GM19240 (cell line): Measurements from ENCODE around the gene RBMS3.
"Not testable (repeated sequence)": the region's sequence is repeated elsewhere in the genome, so short reads cannot be mapped to it uniquely, and the experiment has no call there.

Experiments used
- DNase-seq: peaks from one replicate; pipeline ENCODE4 v3.0.0; 2011; ENCODE audit warnings: low spot score; ENCODE audit not compliant: insufficient read length

The RBMS3 gene

GRCh38 chr3:29764041-29764440, 483.2 kb downstream of the RBMS3 start:
- DNase-seq, result no peak

GRCh38 chr3:29764603-29765254, 483.9 kb downstream of the RBMS3 start:
- DNase-seq, result no peak

- DNase-seq, result no peak
Observed at GRCh38 chr3:29771602-29772001, 490.7 kb downstream of the RBMS3 start.

GRCh38 chr3:29772436-29772835, 491.6 kb downstream of the RBMS3 start:
- DNase-seq, result no peak

GRCh38 chr3:29773481-29773880, 492.6 kb downstream of the RBMS3 start:
- DNase-seq, result no peak

GRCh38 chr3:29775340-29775739, 494.5 kb downstream of the RBMS3 start:
- DNase-seq, result no peak

GRCh38 chr3:29777869-29778268, 497.0 kb downstream of the RBMS3 start:
- DNase-seq, result no peak

- DNase-seq, result no peak
Observed at GRCh38 chr3:29789686-29790085, 508.8 kb downstream of the RBMS3 start.

- DNase-seq, result no peak
Observed at GRCh38 chr3:29796808-29797207, 515.9 kb downstream of the RBMS3 start.

GRCh38 chr3:29802057-29802456, 521.2 kb downstream of the RBMS3 start:
- DNase-seq, result no peak

GRCh38 chr3:29804044-29804443, 523.2 kb downstream of the RBMS3 start:
- DNase-seq, result no peak

GRCh38 chr3:29805757-29806156, 524.9 kb downstream of the RBMS3 start:
- DNase-seq, result no peak

GRCh38 chr3:29808324-29808723, 527.5 kb downstream of the RBMS3 start:
- DNase-seq, result not testable (repeated sequence)

- DNase-seq, result no peak
Observed at GRCh38 chr3:29822071-29822470, 541.2 kb downstream of the RBMS3 start.

GRCh38 chr3:29823233-29823632, 542.4 kb downstream of the RBMS3 start:
- DNase-seq, result no peak

GRCh38 chr3:29826712-29827111, 545.8 kb downstream of the RBMS3 start:
- DNase-seq, result no peak

GRCh38 chr3:29827756-29828155, 546.9 kb downstream of the RBMS3 start:
- DNase-seq, result no peak

- DNase-seq, result no peak
Observed at GRCh38 chr3:29829340-29829739, 548.5 kb downstream of the RBMS3 start.

GRCh38 chr3:29850641-29851040, 569.8 kb downstream of the RBMS3 start:
- no peak for DNase-seq

- no peak for DNase-seq
Observed at GRCh38 chr3:29852767-29853166, 571.9 kb downstream of the RBMS3 start.

GRCh38 chr3:29853841-29854397, 573.0 kb downstream of the RBMS3 start:
- DNase-seq, result no peak

GRCh38 chr3:29854821-29855220, 574.0 kb downstream of the RBMS3 start:
- no peak for DNase-seq

- DNase-seq, result no peak
Observed at GRCh38 chr3:29859726-29860270, 578.9 kb downstream of the RBMS3 start.
